Measurements from ENCODE around the gene HPS4. TPM values are rescaled to one million over a fixed set of nuclear protein-coding genes. Genes with fewer than 3 reads are reported as not detected.

Gene HPS4
- total RNA-seq, 4 donors from 2014 or later = 21.9 to 28.5 (median 24.5) TPM

- no peaks in the 10 kb centered on the region for H3K36me3 ChIP-seq
- WGBS, 2 donors = 9 to 13% methylated on average over 23 to 24 of the region's 50 CpGs
These were observed 53.9 kb downstream of the HPS4 start for GRCh38 chr22:26429458-26430286.

GRCh38 chr22:26428515-26429457 is 54.8 kb downstream of the HPS4 start, which contains the start of gene ASPHD2:
ASPHD2 (plus strand) TSS chr22:26429260; CDS start chr22:26433616, 4,356 bp downstream.
- H3K27me3 ChIP-seq = peaks cover 0 to 52% (median 0%) of the 10 kb centered on the region in 4 donors
- DNase-seq = no peak
- peaks cover 0 to under 1% (median 0%) of the 10 kb centered on the region in 3 donors for H3K9me3 ChIP-seq
- 0% methylated on average over 22 to 34 of the region's 96 CpGs for WGBS, 2 donors
- TF ChIP-seq POLR2A (IDR thresholded peaks at IDR 0.05) = peak in 2 of 4 donors; percentile 34 to 61
- TF ChIP-seq CTCF (IDR thresholded peaks at IDR 0.05) = no peak
- no peaks in the 10 kb centered on the region for H3K36me3 ChIP-seq
- peak within 1 kb of the TSS; percentile 78 to 87 (median 82) for H3K27ac ChIP-seq
- H3K4me1 ChIP-seq = peaks cover 10 to 19% (median 15%) of the 10 kb centered on the region in 3 donors
- intact Hi-C loops (cut with DNase I) = no loop called here
- H3K4me3 ChIP-seq = peak within 1 kb of the TSS; percentile 44 to 69 (median 60)

More at GRCh38 chr22:26429458-26430286, 53.9 kb downstream of the HPS4 start:
- TF ChIP-seq POLR2A (IDR thresholded peaks at IDR 0.05) (no peak), CTCF (IDR thresholded peaks at IDR 0.05) (no peak)
- H3K27ac ChIP-seq = peak overlapping the region in 3 of 4 donors; percentile 78 to 87 (median 85)
- DNase-seq = no peak
- H3K9me3 ChIP-seq = no peaks in the 10 kb centered on the region
- H3K4me3 ChIP-seq = peak overlapping the region; percentile 44 to 69 (median 60)
- intact Hi-C loops (cut with DNase I) = no loop called here
- H3K4me1 ChIP-seq = peaks cover 10 to 19% (median 15%) of the 10 kb centered on the region in 3 donors
- H3K27me3 ChIP-seq = peaks cover 0 to 46% (median 0%) of the 10 kb centered on the region in 4 donors

- no peaks in the 10 kb centered on the region for H3K36me3 ChIP-seq
- H3K9me3 ChIP-seq = peaks cover 0 to 12% (median 6%) of the 10 kb centered on the region in 3 donors
- H3K27ac ChIP-seq = no peak overlapping the region
- DNase-seq = no peak
- H3K4me1 ChIP-seq = peaks cover 10 to 19% (median 15%) of the 10 kb centered on the region in 3 donors
- H3K4me3 ChIP-seq = no peak overlapping the region
- intact Hi-C loops (cut with DNase I) = loop anchor here (2.0 kb wide), 1 partner anchor 44 kb away; no protein-coding TSS in a partner anchor
- peaks cover 0 to 52% (median 0%) of the 10 kb centered on the region in 4 donors for H3K27me3 ChIP-seq
- TF ChIP-seq POLR2A (IDR thresholded peaks at IDR 0.05) (no peak), CTCF (IDR thresholded peaks at IDR 0.05) (no peak)
These were observed 56.7 kb downstream of the HPS4 start for GRCh38 chr22:26426924-26427323.

- 35 to 47% methylated on average over 3 of the region's 3 CpGs for WGBS, 2 donors
- no peak for DNase-seq
- Histone ChIP-seq H3K27me3 (peaks cover 0 to 83% (median 0%) of the 10 kb centered on the region in 4 donors), H3K4me1 (peaks cover 0 to 10% (median 0%) of the 10 kb centered on the region in 3 donors), H3K27ac (no peak overlapping the region), H3K36me3 (no peaks in the 10 kb centered on the region), H3K4me3 (no peak overlapping the region), H3K9me3 (peaks cover 0 to 12% (median 4%) of the 10 kb centered on the region in 3 donors)
- TF ChIP-seq CTCF (IDR thresholded peaks at IDR 0.05) = no peak
- TF ChIP-seq POLR2A (IDR thresholded peaks at IDR 0.05) = no peak
- intact Hi-C loops (cut with DNase I) = no loop called here
These were observed 65.0 kb downstream of the HPS4 start for GRCh38 chr22:26418620-26419019.
